ENCODE results near the gene EHD1.

Gene EHD1

GRCh38 chr11:64838600-64839334, 39.7 kb downstream of the EHD1 start:
- TF ChIP-seq POLR2A (IDR thresholded peaks at IDR 0.05; ENCODE audit: low read depth, low read length): no peak
- FAIRE-seq: no peak

DNA sequence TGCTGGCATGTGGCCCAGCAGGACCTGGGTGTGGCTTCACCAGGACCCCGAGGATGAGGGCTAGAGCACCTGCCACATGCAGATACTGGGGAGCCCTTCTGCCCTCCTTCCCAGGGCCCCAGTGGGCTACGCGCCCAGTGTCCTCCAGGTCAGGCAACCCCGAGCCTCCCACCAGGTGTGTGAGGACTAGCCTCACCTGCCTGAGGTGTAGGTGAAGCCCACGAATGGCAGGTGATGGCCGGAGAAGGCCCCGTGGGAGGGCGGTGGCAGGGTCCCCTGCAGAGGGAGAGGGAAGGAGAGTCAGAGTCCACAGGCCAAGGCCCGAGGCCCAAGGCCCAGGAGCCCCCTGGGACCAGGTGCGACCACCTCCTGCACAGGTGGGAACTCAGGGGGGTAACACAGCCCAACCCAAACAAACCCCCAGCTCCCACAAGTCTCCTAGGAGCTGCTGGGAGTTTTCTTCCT, 40.5 kb downstream of the EHD1 start:
- DNase-seq (ENCODE audit: insufficient read length, low spot score) (no peak), FAIRE-seq (no peak)
- no peak for TF ChIP-seq POLR2A (IDR thresholded peaks at IDR 0.05; ENCODE audit: low read depth, low read length)

More at GRCh38 chr11:64838600-64839334, 39.7 kb downstream of the EHD1 start:
- no peak for DNase-seq (ENCODE audit: insufficient read length, low spot score)

DNA sequence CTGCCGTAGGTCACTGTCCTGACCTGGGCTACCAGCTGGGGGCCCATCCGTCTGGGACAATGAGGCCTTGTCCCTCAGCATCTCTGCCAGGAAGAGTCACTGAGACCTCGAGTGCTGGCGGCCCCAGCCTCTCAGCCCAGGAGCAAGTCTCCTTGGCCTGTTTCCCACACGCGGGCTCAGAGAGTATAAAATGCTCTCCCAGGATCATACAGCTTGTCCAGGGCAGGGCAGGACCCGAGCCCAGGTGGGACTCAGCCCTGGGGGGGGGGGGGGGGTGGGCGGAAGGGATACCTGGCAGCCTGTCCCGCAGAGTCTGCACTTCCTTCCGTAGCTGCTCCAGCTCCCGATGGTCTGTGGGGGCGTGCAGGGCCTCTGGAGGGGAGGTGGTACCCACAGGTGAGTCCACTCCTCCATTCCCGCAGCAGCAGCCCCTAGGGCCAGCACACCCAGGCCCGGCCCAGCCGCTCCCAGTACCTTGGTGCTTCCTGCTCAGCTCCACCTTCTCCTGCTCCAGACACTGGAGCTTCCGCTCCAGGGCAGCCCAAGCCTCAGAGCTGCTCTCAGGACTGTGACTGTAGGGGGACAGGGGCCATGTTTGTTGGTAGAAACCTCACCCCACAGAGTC, 41.9 kb downstream of the EHD1 start:
- no peak for TF ChIP-seq POLR2A (IDR thresholded peaks at IDR 0.05; ENCODE audit: low read depth, low read length)
- DNase-seq (ENCODE audit: insufficient read length, low spot score) (no peak), FAIRE-seq (no peak)

DNA sequence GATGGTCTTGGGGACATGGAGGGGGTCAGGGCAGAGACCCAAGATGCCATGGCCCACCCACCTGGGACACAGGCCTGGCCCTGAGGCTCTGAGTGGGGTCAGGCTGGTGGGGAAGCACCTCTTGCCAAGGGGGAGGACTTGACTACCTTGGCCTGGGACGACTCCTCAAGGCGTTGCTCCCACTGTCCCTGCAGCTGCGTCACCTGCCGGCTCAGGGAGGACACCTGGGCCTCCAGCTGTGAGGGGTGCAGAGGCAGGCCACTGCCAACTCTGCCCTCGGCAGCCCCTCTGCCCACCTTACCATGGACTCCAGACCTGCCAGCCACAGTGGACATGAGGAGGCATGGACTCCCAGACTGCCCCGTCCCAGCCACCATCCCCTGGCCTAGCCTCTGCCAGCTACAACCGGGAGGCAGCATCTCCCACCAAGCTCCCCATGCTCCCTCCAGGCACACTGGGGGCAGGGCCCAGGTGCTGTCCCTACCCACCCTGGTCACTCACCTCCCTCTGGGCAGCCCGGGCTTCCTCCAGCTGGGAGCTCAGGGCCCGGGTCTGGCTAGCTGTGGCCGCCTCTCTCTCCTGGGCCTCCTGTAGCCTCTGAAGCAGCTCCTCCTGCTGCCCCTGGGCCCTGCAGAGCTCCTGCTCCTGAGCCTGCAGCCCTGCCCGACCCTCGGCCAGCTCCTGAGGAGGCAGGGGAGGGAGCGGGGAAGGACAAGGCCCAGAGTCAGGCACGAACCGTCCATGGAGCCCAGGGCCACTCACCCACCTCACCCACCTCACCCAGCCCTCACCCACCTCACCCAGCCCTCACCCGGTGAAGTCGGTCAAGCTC, 42.6 kb downstream of the EHD1 start:
- FAIRE-seq (no peak), DNase-seq (ENCODE audit: insufficient read length, low spot score) (no peak)
- TF ChIP-seq POLR2A (IDR thresholded peaks at IDR 0.05; ENCODE audit: low read depth, low read length): no peak

DNA sequence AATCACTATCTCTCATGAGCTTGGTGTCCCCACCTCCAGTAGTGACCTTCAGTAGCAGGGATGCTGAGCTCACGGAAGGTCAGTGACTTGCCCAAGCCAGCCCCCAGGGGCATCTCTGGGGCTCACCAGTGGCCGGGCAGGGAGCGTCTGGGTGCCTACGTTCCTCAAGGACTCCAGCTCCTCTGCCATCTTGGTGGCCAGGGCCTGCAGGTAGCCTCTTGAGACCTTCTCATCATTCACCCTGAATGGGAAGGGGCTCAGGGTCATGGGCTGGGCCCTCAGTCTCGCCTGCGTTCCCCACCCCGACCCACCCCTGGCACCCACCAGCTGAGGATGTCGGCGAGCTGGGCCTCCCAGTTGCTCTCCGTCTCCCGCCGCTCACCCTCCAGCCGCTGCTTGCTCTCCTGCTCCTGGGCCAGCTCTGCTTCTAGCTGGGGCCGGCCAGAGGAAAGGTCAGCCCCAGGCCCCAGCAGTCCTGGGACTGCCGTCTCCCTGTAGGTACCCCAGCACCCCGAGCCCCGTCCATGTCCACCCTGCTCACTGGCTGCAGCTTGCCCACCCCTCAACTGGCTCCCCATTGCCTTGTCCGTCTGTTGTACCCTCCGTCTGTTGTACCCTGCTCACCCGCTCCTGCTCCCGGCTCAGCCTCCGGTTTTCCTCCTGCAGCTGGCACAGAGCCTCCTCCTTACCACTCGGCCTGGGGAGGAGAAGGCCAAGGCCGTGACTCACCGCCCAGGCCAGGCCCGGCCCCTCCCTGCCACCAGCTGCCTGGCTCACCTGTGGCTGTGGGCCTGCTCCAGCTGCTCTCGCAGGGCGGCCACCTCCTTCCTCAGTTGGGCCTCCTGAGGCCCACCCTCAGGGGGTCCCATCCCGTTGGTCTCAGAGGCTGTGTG, 43.5 kb downstream of the EHD1 start:
- DNase-seq (ENCODE audit: insufficient read length, low spot score) (peak; percentile 96), FAIRE-seq (peak; percentile 38)
- TF ChIP-seq POLR2A (IDR thresholded peaks at IDR 0.05; ENCODE audit: low read depth, low read length): 0 out of 2 replicates have a peak, but pooled peaks have one; percentile 14

GRCh38 chr11:64834031-64834722, 44.2 kb downstream of the EHD1 start:
- DNase-seq (ENCODE audit: insufficient read length, low spot score) (no peak), FAIRE-seq (no peak)
- TF ChIP-seq POLR2A (IDR thresholded peaks at IDR 0.05; ENCODE audit: low read depth, low read length): no peak

DNA sequence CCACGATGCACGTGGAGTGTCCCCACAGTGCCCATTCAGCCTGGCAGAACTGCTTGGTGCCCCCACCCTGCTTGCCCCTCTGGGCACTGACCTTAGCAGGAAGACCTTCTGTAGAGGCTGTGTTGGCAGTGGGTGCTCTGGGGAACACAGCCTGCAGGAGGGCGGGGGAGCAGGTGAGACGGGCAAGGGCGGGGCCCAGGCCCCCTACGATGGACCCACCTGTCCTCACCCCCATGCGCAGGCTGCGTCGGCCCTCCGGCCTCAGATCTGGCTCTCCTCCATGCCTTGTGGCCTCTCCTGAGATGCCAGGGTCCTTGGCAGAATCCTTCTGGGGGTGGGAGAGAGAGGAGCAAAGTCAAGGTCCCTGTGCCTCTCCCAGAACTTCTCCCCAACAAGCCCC, 44.9 kb downstream of the EHD1 start:
- no peak for FAIRE-seq
- TF ChIP-seq POLR2A (IDR thresholded peaks at IDR 0.05; ENCODE audit: low read depth, low read length): no peak
- no peak for DNase-seq (ENCODE audit: insufficient read length, low spot score)

GRCh38 chr11:64833198-64833502, 45.3 kb downstream of the EHD1 start:
- DNase-seq (ENCODE audit: insufficient read length, low spot score) (no peak), FAIRE-seq (no peak)
- TF ChIP-seq POLR2A (IDR thresholded peaks at IDR 0.05; ENCODE audit: low read depth, low read length): no peak

DNA sequence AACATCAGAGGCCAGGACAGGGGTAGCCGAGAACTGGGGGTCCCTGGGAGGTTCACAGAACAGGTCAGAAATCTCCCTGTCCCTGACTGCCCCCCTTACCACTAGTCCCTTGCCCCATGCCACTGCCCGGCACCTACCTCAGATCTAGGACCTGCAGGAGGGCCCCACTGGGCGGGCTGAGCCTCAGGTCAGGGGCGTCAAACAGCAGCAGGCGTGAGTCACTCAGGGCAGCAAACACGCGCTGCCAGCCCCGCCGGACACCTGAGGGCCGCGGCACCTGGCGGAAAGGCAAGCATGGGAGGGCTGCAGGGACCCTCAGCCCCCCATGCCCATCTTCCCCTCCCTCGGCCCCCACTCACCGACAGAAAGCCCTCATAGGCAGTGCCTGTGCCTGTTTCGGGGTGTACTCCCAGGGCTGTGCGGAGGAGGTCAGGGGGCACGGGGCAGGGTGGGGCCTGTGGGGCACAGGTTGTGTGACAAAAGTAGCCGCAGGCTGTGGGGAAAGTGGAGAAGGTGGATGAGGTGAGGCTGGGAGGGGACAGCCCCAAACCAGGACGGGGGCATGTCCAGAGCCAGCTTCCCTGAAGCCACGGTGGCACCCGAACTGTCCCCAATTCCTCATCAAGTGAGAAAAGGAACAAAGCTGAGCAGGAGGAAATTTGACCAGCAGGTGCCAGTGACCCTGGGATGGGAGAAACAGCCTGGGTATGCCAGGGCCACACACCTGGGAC, 45.8 kb downstream of the EHD1 start:
- FAIRE-seq: no peak
- no peak for DNase-seq (ENCODE audit: insufficient read length, low spot score)
- TF ChIP-seq POLR2A (IDR thresholded peaks at IDR 0.05; ENCODE audit: low read depth, low read length): no peak

DNA sequence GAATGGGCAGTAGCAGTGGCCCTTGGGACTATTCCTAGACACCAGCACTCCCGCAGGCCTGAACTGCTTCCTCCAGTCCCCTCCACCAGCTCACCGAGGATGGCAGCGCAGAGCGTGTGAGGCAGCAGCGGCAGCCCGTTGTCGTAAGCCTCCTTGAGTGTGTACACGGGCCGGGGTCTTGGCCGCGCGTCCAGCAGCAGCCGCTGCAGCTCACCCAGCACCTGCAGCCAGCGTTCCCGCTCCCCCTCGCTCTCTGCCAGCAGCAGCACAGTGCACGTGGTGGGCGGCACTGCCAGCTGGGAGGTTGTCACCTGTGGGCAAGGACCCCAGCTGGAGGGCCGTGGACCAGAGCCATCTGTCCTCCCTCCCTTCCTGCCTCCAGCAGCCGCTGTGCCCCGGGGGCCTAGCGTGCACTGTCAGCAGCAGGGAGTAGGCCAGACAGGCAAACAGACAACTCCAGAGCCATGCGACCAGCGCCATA, 47.0 kb downstream of the EHD1 start:
- TF ChIP-seq POLR2A (IDR thresholded peaks at IDR 0.05; ENCODE audit: low read depth, low read length): no peak

DNA sequence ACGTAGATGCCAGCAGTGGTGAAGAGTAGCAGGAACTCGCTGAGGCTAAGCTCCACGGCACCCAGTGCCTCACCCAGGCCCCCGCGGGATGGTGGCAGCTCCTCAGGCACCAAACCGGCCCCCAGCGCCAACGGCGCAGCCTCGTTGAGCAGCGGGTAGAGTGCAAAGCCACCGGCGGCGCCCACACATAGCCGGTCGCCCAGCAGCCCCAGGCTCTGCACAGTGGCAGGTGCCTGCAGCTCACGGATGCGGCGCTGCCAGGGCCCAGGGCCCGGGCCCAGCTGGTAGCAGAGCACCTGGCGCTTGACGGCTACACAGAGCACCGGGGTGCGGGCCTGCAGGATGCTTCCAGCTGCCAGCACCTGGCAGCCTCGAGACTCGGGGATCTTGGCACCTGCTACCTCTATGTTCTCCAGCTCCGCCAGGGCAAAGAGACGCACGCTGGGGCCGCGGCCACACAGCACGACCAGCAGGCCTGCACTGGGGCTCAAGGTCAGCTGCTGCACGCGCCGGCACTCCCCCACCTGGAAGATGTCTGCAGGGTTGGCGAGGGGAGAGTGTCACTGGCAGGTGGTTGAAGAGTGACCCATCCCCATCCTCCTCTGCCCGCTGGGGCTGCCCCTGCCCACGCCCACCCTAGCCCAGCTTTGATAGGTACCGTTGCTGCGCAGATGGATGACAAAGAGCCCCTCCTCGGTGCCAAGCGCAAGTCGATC, 48.7 kb downstream of the EHD1 start:
- DNase-seq (ENCODE audit: insufficient read length, low spot score) (no peak), FAIRE-seq (no peak)
- no peak for TF ChIP-seq POLR2A (IDR thresholded peaks at IDR 0.05; ENCODE audit: low read depth, low read length)

More for the DNA sequence above, 47.0 kb downstream of the EHD1 start:
- DNase-seq (ENCODE audit: insufficient read length, low spot score) (no peak), FAIRE-seq (no peak)

- DNase-seq (ENCODE audit: insufficient read length, low spot score) (no peak), FAIRE-seq (no peak)
- no peak for TF ChIP-seq POLR2A (IDR thresholded peaks at IDR 0.05; ENCODE audit: low read depth, low read length)
Observed at GRCh38 chr11:64827451-64827839, 51.0 kb downstream of the EHD1 start.

Data from H54 (cell line).